CD4-positive, alpha-beta T cell (primary cell): ENCODE measurements around the gene CHCHD10. TPM values are rescaled to one million over a fixed set of nuclear protein-coding genes. Genes with fewer than 3 reads are reported as not detected.

Experiments
- ATAC-seq: fragments of 200-7000 bp; cut with Tn5 transposase; one replicate; pipeline ENCODE4 v1.10.0; 2022; ENCODE audit warnings: mild to moderate bottlenecking; ENCODE audit not compliant: poor library complexity
- CTCF ChIA-PET: fragments of 350-600 bp; sonication (Branson Sonifier 250); formaldehyde crosslinking; loops from one replicate; lab custom pipeline; 2021; ENCODE audit warnings: antibody characterized with exemption, inconsistent platforms; lab: Charles Lee
- POLR2A ChIA-PET: fragments of 350-600 bp; sonication (Branson Sonifier 250); formaldehyde crosslinking; loops from one replicate; lab custom pipeline; 2021; ENCODE audit warnings: antibody characterized with exemption, inconsistent platforms; lab: Charles Lee
- DNase-seq, 14 experiments: peaks; one replicate each; pipeline ENCODE4 v3.0.0-alpha.2; 2013 to 2020; ENCODE audit warnings: mixed read lengths in 2 of 14
- H3K27ac ChIP-seq, 2 donors: one replicate each; pipeline versions ENCODE4 v1.5.1 to v1.7.0; 2013; ENCODE audit warnings: low read length in 2 of 2, low read depth in 1 of 2, mild to moderate bottlenecking in 1 of 2
- H3K27me3 ChIP-seq, 2 experiments: 1 replicate in 1 of 2; 2 replicates in 1 of 2; pipeline versions ENCODE4 v1.6.1 to v1.7.0; 2013; ENCODE audit warnings: low read length in 2 of 2, control low read depth in 1 of 2, mild to moderate bottlenecking in 1 of 2, moderate library complexity in 1 of 2; ENCODE audit not compliant: insufficient read depth in 2 of 2, control insufficient read depth in 1 of 2
- H3K36me3 ChIP-seq: one replicate; pipeline ENCODE4 v1.6.1; 2013; ENCODE audit warnings: low read length, control low read depth; ENCODE audit not compliant: insufficient read depth
- H3K4me1 ChIP-seq: one replicate; pipeline ENCODE4 v1.6.1; 2013; ENCODE audit warnings: low read length, control low read depth; ENCODE audit not compliant: insufficient read depth
- H3K4me3 ChIP-seq: one replicate; pipeline ENCODE4 v1.5.1; 2013; ENCODE audit warnings: mild to moderate bottlenecking, low read length, moderate library complexity
- H3K9me3 ChIP-seq, 2 experiments: 1 replicate in 1 of 2; 2 replicates in 1 of 2; pipeline versions ENCODE4 v1.6.1 to v1.7.0; 2013; ENCODE audit warnings: low read length in 2 of 2, mild to moderate bottlenecking in 2 of 2, control low read depth in 1 of 2, moderate library complexity in 1 of 2; ENCODE audit not compliant: control insufficient read depth in 1 of 2, insufficient read depth in 1 of 2
- H3K27ac Mint-ChIP-seq: one replicate; pipeline ENCODE4 v1.8.0; 2020; ENCODE audit warnings: mixed read lengths
- H3K27me3 Mint-ChIP-seq: one replicate; pipeline ENCODE4 v1.8.0; 2021; ENCODE audit warnings: mixed read lengths
- H3K36me3 Mint-ChIP-seq: one replicate; pipeline ENCODE4 v1.8.0; 2021; ENCODE audit warnings: low read depth, mixed read lengths
- H3K4me1 Mint-ChIP-seq: one replicate; pipeline ENCODE4 v1.8.0; 2021; ENCODE audit warnings: low read depth, mixed read lengths
- H3K4me3 Mint-ChIP-seq: one replicate; pipeline ENCODE4 v1.8.0; 2020; ENCODE audit warnings: mild to moderate bottlenecking, mixed read lengths
- H3K9me3 Mint-ChIP-seq: one replicate; pipeline ENCODE4 v1.8.0; 2020; ENCODE audit warnings: mixed read lengths
- intact Hi-C, 2 experiments: fragments of 100-400 bp; cut with DNase I in 1 of 2; cut with micrococcal nuclease in 1 of 2; formaldehyde crosslinking; loops; one replicate each; pipeline versions ENCODE4 v1.15.1 to v1.9.0; 2023 to 2025; cut with DNase I, micrococcal nuclease
- total RNA-seq, 174 experiments: library from RNA in 2 of 174; stranded (reverse) in 2 of 174; gene quantifications; one replicate each; pipeline ENCODE4 v1.2.3 and lab custom pipeline; 2021 to 2026
- TF ChIP-seq, protein P1 (sequence below): fragments of 200-600 bp; IDR thresholded peaks from one replicate; pipeline ENCODE4 v1.8.0; 2022; ENCODE audit warnings: antibody characterized with exemption, mild to moderate bottlenecking

CHCHD10 gene
- total RNA-seq, 2 experiments from 2014 or later = 34.4 to 43.0 TPM

DNA sequence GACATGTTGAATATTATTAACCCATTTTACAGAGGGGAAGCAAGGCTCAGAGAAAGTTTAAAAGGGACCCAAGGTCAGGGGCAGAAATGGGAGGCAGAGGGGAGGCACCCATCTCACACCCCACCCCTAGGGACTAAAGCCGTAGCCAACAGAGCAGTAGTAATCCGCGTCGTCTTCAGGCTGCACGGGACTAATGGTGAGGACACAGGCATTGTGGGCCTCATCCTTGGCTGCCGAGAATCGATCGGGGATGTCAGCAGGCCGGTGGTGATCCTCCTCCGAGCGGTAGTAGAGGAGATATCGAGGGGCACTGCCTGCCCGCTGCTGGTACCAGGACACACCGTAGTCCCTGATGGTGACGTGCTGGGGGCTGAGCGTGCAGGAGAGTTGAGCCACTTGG lies 15.0 kb downstream of the CHCHD10 start:
- H3K36me3 ChIP-seq = no peaks in the 10 kb centered on the region
- ATAC-seq (no peak), DNase-seq (no peak)
- no peaks in the 10 kb centered on the region for H3K27me3 ChIP-seq
- no peak overlapping the region for H3K4me3 ChIP-seq
- Mint-ChIP-seq H3K27me3 (no peaks in the 10 kb centered on the region), H3K9me3 (no peaks in the 10 kb centered on the region), H3K4me3 (peak overlapping the region; percentile 81), H3K27ac (no peak overlapping the region), H3K4me1 (peaks cover 12% of the 10 kb centered on the region), H3K36me3 (no peaks in the 10 kb centered on the region)
- TF ChIP-seq, protein P1, sequence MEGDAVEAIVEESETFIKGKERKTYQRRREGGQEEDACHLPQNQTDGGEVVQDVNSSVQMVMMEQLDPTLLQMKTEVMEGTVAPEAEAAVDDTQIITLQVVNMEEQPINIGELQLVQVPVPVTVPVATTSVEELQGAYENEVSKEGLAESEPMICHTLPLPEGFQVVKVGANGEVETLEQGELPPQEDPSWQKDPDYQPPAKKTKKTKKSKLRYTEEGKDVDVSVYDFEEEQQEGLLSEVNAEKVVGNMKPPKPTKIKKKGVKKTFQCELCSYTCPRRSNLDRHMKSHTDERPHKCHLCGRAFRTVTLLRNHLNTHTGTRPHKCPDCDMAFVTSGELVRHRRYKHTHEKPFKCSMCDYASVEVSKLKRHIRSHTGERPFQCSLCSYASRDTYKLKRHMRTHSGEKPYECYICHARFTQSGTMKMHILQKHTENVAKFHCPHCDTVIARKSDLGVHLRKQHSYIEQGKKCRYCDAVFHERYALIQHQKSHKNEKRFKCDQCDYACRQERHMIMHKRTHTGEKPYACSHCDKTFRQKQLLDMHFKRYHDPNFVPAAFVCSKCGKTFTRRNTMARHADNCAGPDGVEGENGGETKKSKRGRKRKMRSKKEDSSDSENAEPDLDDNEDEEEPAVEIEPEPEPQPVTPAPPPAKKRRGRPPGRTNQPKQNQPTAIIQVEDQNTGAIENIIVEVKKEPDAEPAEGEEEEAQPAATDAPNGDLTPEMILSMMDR = no peak
- intact Hi-C loops = no loop called here
- H3K9me3 ChIP-seq = no peaks in the 10 kb centered on the region
- ChIA-PET POLR2A (no interaction called here), CTCF (no interaction called here)
- H3K27ac ChIP-seq = no peak overlapping the region
- peaks cover 17% of the 10 kb centered on the region for H3K4me1 ChIP-seq

DNA sequence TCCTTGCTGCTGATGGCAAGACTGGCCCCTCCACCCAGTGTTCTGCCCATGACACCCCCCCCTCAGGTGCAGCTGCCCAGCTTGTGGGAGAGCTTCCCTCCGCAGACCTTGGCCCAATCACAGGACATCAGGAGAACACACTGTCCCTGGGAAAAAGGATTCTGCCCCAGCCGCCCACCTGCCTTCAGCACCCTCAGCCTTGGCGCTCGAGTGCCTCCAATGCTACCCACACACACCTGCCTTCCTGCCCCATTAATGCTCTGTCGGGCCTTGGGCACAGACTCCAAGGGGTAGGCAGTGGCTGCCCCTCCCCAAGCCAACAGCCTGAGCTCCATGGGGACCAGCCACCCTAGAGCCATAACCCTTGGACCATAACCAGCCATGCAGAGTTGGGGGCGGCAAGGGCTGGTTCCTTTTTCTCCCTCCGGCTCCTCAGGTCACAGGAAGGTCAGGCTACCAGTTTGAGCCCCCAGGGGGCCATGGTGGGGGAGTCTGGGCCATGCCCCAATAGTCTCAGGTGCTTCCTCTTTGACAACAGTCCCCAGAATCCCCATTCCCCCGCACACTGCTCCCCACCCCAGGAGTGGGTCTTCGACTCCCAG lies 15.6 kb downstream of the CHCHD10 start:
- ChIA-PET CTCF (no interaction called here), POLR2A (no interaction called here)
- TF ChIP-seq, protein P1 = no peak
- intact Hi-C loops = no loop called here
- peaks cover 12% of the 10 kb centered on the region for H3K4me1 Mint-ChIP-seq
- Histone ChIP-seq H3K36me3 (no peaks in the 10 kb centered on the region), H3K27me3 (no peaks in the 10 kb centered on the region), H3K27ac (no peak overlapping the region), H3K4me3 (no peak overlapping the region), H3K4me1 (peaks cover 17% of the 10 kb centered on the region), H3K9me3 (no peaks in the 10 kb centered on the region)
- H3K36me3 Mint-ChIP-seq = no peaks in the 10 kb centered on the region
- ATAC-seq (no peak), DNase-seq (no peak)
- H3K27me3 Mint-ChIP-seq = no peaks in the 10 kb centered on the region
- H3K9me3 Mint-ChIP-seq = no peaks in the 10 kb centered on the region
- peak overlapping the region; percentile 72 for H3K27ac Mint-ChIP-seq
- H3K4me3 Mint-ChIP-seq = peak overlapping the region; percentile 81

DNA sequence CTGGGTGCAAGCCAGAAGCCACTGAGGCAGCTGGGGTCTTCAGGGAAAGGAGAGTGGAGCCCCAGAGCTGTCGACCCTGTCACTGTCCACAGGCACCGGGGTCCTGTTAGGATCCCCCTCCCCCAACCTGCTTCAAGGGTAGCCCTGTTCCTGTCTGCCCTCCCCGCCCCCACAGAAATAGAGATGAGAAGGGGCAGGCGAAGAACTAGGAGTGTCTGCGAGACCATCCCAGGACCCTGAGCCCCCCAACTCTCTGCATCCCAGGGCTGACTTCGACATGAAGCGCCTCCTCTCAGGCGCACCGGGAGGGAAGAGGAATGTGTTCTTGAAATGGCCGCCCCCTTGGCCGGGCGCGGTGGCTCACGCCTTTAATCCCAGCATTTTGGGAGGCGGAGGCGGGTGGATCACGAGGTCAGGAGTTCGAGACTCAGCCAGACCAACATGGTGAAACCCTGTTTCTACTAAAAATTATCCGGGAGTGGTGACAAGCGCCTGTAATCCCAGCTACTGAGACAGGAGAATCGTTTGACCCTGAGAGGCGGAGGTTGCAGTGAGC lies 16.3 kb downstream of the CHCHD10 start:
- peak overlapping the region; percentile 84 for H3K4me3 ChIP-seq
- no peaks in the 10 kb centered on the region for H3K27me3 ChIP-seq
- CTCF ChIA-PET = interaction anchor here (1.4 kb wide), 1 partner anchor 143 kb away, joined by 3 read pairs; the partner anchor contains the start of gene MIF
- Mint-ChIP-seq H3K36me3 (peaks cover 6% of the 10 kb centered on the region), H3K4me1 (peaks cover 12% of the 10 kb centered on the region), H3K9me3 (no peaks in the 10 kb centered on the region), H3K27ac (peak overlapping the region; percentile 72), H3K4me3 (peak overlapping the region; percentile 66), H3K27me3 (no peaks in the 10 kb centered on the region)
- H3K27ac ChIP-seq = peak overlapping the region; percentile 43 to 73
- peaks cover 17% of the 10 kb centered on the region for H3K4me1 ChIP-seq
- ATAC-seq (peak; percentile 5), DNase-seq (no peak)
- no peaks in the 10 kb centered on the region for H3K9me3 ChIP-seq
- POLR2A ChIA-PET = interaction anchor here (0.9 to 1.6 kb wide), 8 partner anchors 12 to 142 kb away, joined by 3 to 11 read pairs (median 8); partner anchors contain the start of genes MIF, SLC2A11 and SMARCB1
- no peaks in the 10 kb centered on the region for H3K36me3 ChIP-seq
- TF ChIP-seq, protein P1 = no peak
- intact Hi-C loops = loop anchor here (1.0 to 2.0 kb wide), 3 partner anchors 34 to 36 kb away; partner anchors contain the start of gene SMARCB1 (in 1 of the 2)
